Gastroesophageal sphincter (tissue), 3 donors: Measurements from ENCODE around the gene XRCC4.

Source experiments
- POLR2A ChIP-seq, 2 donors: fragments of 450-650 bp; IDR thresholded peaks; one replicate each; pipeline ENCODE4 v1.6.1; 2017; ENCODE audit warnings: antibody characterized with exemption in 2 of 2, mild to moderate bottlenecking in 2 of 2, moderate library complexity in 1 of 2
- POLR2AphosphoS5 ChIP-seq: sonication (generic); formaldehyde crosslinking; IDR thresholded peaks from one replicate; pipeline ENCODE4 v1.6.1; 2017; ENCODE audit warnings: antibody characterized with exemption
- TF ChIP-seq, protein P1 (sequence below), 4 experiments: fragments of 200-600 bp in 2 of 4; fragments of 450-650 bp in 2 of 4; sonication (generic) in 1 of 4; IDR thresholded peaks; one replicate each; pipeline ENCODE4 v1.5.1; 2017 to 2019; ENCODE audit warnings: antibody characterized with exemption in 4 of 4, mild to moderate bottlenecking in 2 of 4, moderate library complexity in 2 of 4

GRCh38 chr5:83283761-83284160, 206.4 kb downstream of the XRCC4 start:
- no peak for TF ChIP-seq POLR2A (IDR thresholded peaks at IDR 0.05)
- TF ChIP-seq, protein P1, sequence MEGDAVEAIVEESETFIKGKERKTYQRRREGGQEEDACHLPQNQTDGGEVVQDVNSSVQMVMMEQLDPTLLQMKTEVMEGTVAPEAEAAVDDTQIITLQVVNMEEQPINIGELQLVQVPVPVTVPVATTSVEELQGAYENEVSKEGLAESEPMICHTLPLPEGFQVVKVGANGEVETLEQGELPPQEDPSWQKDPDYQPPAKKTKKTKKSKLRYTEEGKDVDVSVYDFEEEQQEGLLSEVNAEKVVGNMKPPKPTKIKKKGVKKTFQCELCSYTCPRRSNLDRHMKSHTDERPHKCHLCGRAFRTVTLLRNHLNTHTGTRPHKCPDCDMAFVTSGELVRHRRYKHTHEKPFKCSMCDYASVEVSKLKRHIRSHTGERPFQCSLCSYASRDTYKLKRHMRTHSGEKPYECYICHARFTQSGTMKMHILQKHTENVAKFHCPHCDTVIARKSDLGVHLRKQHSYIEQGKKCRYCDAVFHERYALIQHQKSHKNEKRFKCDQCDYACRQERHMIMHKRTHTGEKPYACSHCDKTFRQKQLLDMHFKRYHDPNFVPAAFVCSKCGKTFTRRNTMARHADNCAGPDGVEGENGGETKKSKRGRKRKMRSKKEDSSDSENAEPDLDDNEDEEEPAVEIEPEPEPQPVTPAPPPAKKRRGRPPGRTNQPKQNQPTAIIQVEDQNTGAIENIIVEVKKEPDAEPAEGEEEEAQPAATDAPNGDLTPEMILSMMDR (IDR thresholded peaks at IDR 0.05): no peak
- TF ChIP-seq POLR2AphosphoS5: no peak
